ENCODE results near the gene EML3. TPM values are rescaled to one million over a fixed set of nuclear protein-coding genes. Genes with fewer than 3 reads are reported as not detected.

The EML3 gene
- total and polyA plus RNA-seq, 2 of the 13 experiments (the other 11 are each of a cell fraction or from before 2014, with no cell fraction given), result 10.6 to 12.3 TPM

GRCh38 chr11:62591448-62592145 is 21.0 kb downstream of the EML3 start, which contains the start of gene TUT1 (continued):
- TF ChIP-seq PRDM4 (CRISPR knock-in tag; IDR thresholded peaks at IDR 0.05; ENCODE audit: borderline replicate concordance) (no peak), ZUFSP (CRISPR knock-in tag; IDR thresholded peaks at IDR 0.05; ENCODE audit: borderline replicate concordance) (no peak), NR2C2 (CRISPR knock-in tag; IDR thresholded peaks at IDR 0.05; ENCODE audit: borderline replicate concordance) (peak; percentile 89), ZSCAN29 (CRISPR knock-in tag; conservative IDR thresholded peaks at IDR 0.05) (0 out of 2 replicates have a peak, but pooled peaks have one; percentile 81), RXRB (CRISPR knock-in tag; IDR thresholded peaks at IDR 0.05; ENCODE audit: borderline replicate concordance) (peak; percentile 80; the same call in 1 of the 2 replicates), ZNF432 (CRISPR knock-in tag; IDR thresholded peaks at IDR 0.05; ENCODE audit: borderline replicate concordance) (no peak), KDM1A (CRISPR knock-in tag; IDR thresholded peaks at IDR 0.05) (no peak), ZFP37 (CRISPR knock-in tag; IDR thresholded peaks at IDR 0.05; ENCODE audit: borderline replicate concordance) (peak; percentile 83; the same call in 1 of the 2 replicates), MED13 (CRISPR knock-in tag; IDR thresholded peaks at IDR 0.05) (no peak; the same call in 1 of the 2 replicates), POGZ (CRISPR knock-in tag; IDR thresholded peaks at IDR 0.05) (peak; percentile 94), NFIC (IDR thresholded peaks at IDR 0.05; ENCODE audit: low read length) (0 out of 2 replicates have a peak, but pooled peaks have one; percentile 48), ZNF367 (CRISPR knock-in tag; IDR thresholded peaks at IDR 0.05; ENCODE audit: borderline replicate concordance) (no peak), ZNF710 (CRISPR knock-in tag; IDR thresholded peaks at IDR 0.05; ENCODE audit: borderline replicate concordance) (peak; percentile 46; the same call in 1 of the 2 replicates), HIC2 (CRISPR knock-in tag; IDR thresholded peaks at IDR 0.05; ENCODE audit: low read depth) (peak; percentile 81; the same call in 1 of the 2 replicates), ZNF569 (CRISPR knock-in tag; IDR thresholded peaks at IDR 0.05; ENCODE audit: borderline replicate concordance) (peak; percentile 76; the same call in 1 of the 2 replicates), CHCHD3 (CRISPR knock-in tag; IDR thresholded peaks at IDR 0.05) (no peak)

Data from HepG2 (cell line).